Adrenal gland (tissue), 12 donors: ENCODE measurements around the gene SLC7A14. TPM values are rescaled to one million over a fixed set of nuclear protein-coding genes. Genes with fewer than 3 reads are reported as not detected.

ENCODE experiments used
- DNase-seq, 7 donors: peaks; one replicate each; pipeline ENCODE4 v3.0.0-alpha.2; 2019 to 2020
- H3K27ac ChIP-seq, 5 donors: fragments of 200-600 bp; sonication (generic) in 4 of 5; 1 replicate in 3 of 5; 2 replicates in 2 of 5; pipeline versions ENCODE4 v1.5.1 to v1.8.0; 2016 to 2020; ENCODE audit warnings: mild to moderate bottlenecking in 1 of 5
- H3K27me3 ChIP-seq: fragments of 200-600 bp; 2 replicates; pipeline ENCODE4 v1.8.0; 2021
- H3K36me3 ChIP-seq, 2 donors: fragments of 200-600 bp; replicated peaks in 1 of 2; 1 replicate in 1 of 2; 2 replicates in 1 of 2; pipeline versions ENCODE4 v1.5.1 to v1.8.0; 2018 to 2022
- H3K4me1 ChIP-seq, 2 donors: fragments of 200-600 bp; replicated peaks in 1 of 2; 1 replicate in 1 of 2; 2 replicates in 1 of 2; pipeline versions ENCODE4 v1.5.1 to v1.8.0; 2018 to 2021
- H3K4me3 ChIP-seq, 4 donors: fragments of 200-600 bp; sonication (generic) in 3 of 4; one replicate each; pipeline ENCODE4 v1.5.1; 2016 to 2018
- H3K9me3 ChIP-seq, 3 donors: fragments of 200-600 bp; sonication (generic) in 1 of 3; replicated peaks in 1 of 3; 1 replicate in 2 of 3; 2 replicates in 1 of 3; pipeline versions ENCODE4 v1.5.1 to v1.8.0; 2016 to 2021
- CTCF ChIP-seq, 6 experiments: fragments of 450-650 bp in 4 of 6; fragments of 200-600 bp in 2 of 6; sonication (generic) in 1 of 6; IDR thresholded peaks; 1 replicate in 5 of 6; 2 replicates in 1 of 6; pipeline versions ENCODE4 v1.5.1 to v1.8.0; 2016 to 2021; ENCODE audit warnings: antibody characterized with exemption in 6 of 6, mild to moderate bottlenecking in 2 of 6, moderate library complexity in 1 of 6
- POLR2A ChIP-seq, 2 donors: fragments of 450-650 bp; IDR thresholded peaks; one replicate each; pipeline ENCODE4 v1.6.1; 2017; ENCODE audit warnings: antibody characterized with exemption in 2 of 2, mild to moderate bottlenecking in 2 of 2, moderate library complexity in 1 of 2
- WGBS, 4 donors: extraction: QIAGEN DNeasy Blood & Tissue Kit in 2 of 4; methylation state at CpG; one replicate each; pipeline versions ENCODE4 v1.1.5 to v1.1.7; 2013 to 2017; 5-methylcytosine and 5-hydroxymethylcytosine counted together
- intact Hi-C, 2 donors: fragments of 100-400 bp; cut with DNase I; formaldehyde crosslinking; loops; one replicate each; pipeline versions ENCODE4 v1.14.1 to v1.15.0; 2022 to 2023
- polyA plus RNA-seq, 3 donors: library from polyadenylated mRNA; stranded (reverse); fragments of 200-250 nt in 2 of 3; fragments of 350-450 nt in 1 of 3; fragmentation: Illumina TruSeq in 1 of 3; extraction: RNeasy Lipid Tissue Mini Kit (QIAGEN cat#74804) in 1 of 3; gene quantifications; one replicate each; pipeline ENCODE4 v1.2.3, GENCODE V29; 2013 to 2014
- total RNA-seq, 9 donors: library from RNA; depleted of rRNA in 4 of 9; stranded (reverse); fragments of >200 nt in 4 of 9; fragments of 120-200 nt in 1 of 9; fragmentation: NEBNext Ultra II Directional in 1 of 9; extraction: Animal tissue kit (Norgen Biotek cat#: 25700) in 1 of 9; gene quantifications; one replicate each; pipeline versions ENCODE4 v1.1.0 to v1.2.4, GENCODE V29; 2013 to 2023
- donor health status: healthy with polysubstance abuse.
- donor health status: Bipolar disorder and iron deficiency.
- donor health status: DM: yes; HTN: yes; CAD: no.
- donor health status: DM: no; HTN: no; CAD: no.
- donor health status: DM: no; HTN: no; CAD: no.
- donor health status: DM: yes; HTN: yes; CAD: no.

Gene SLC7A14
- total and polyA plus RNA-seq, 12 donors: 0.03 to 3.8 (median 0.48) TPM; not detected in 1

- Histone ChIP-seq H3K27me3 (no peaks in the 10 kb centered on the region), H3K36me3 (no peaks in the 10 kb centered on the region), H3K27ac (no peak overlapping the region), H3K4me3 (no peak overlapping the region), H3K9me3 (no peaks in the 10 kb centered on the region), H3K4me1 (no peaks in the 10 kb centered on the region)
- WGBS, 4 donors: 69 to 77% (median 72%) methylated on average over 5 of the region's 5 CpGs
- intact Hi-C loops: no loop called here
- no peak for TF ChIP-seq CTCF (IDR thresholded peaks at IDR 0.05)
- DNase-seq: no peak
Measured at GRCh38 chr3:170483485-170484262, 102.2 kb downstream of the SLC7A14 start.

GRCh38 chr3:170482199-170482598 is 103.7 kb downstream of the SLC7A14 start:
- Histone ChIP-seq H3K27ac (no peak overlapping the region), H3K27me3 (no peaks in the 10 kb centered on the region), H3K4me1 (no peaks in the 10 kb centered on the region), H3K9me3 (no peaks in the 10 kb centered on the region), H3K4me3 (no peak overlapping the region), H3K36me3 (no peaks in the 10 kb centered on the region)
- intact Hi-C loops: no loop called here
- TF ChIP-seq POLR2A (IDR thresholded peaks at IDR 0.05) (no peak), CTCF (IDR thresholded peaks at IDR 0.05) (no peak)
- no peak for DNase-seq
- WGBS, 4 donors: 72 to 100% (median 86%) methylated on average over 4 of the region's 4 CpGs

GRCh38 chr3:170480111-170480510 is 105.8 kb downstream of the SLC7A14 start:
- no peak overlapping the region for H3K4me3 ChIP-seq
- H3K4me1 ChIP-seq: peaks cover 0 to 6% of the 10 kb centered on the region in 2 donors
- TF ChIP-seq POLR2A (IDR thresholded peaks at IDR 0.05) (no peak), CTCF (IDR thresholded peaks at IDR 0.05) (no peak)
- 84 to 97% (median 94%) methylated on average over 4 of the region's 4 CpGs for WGBS, 4 donors
- DNase-seq: no peak
- H3K9me3 ChIP-seq: no peaks in the 10 kb centered on the region
- intact Hi-C loops: no loop called here
- no peaks in the 10 kb centered on the region for H3K36me3 ChIP-seq
- no peaks in the 10 kb centered on the region for H3K27me3 ChIP-seq
- no peak overlapping the region for H3K27ac ChIP-seq

GRCh38 chr3:170477395-170477794 is 108.5 kb downstream of the SLC7A14 start:
- H3K9me3 ChIP-seq: no peaks in the 10 kb centered on the region
- no peaks in the 10 kb centered on the region for H3K36me3 ChIP-seq
- intact Hi-C loops: no loop called here
- H3K4me1 ChIP-seq: peaks cover 0 to 9% of the 10 kb centered on the region in 2 donors
- TF ChIP-seq POLR2A (IDR thresholded peaks at IDR 0.05) (no peak), CTCF (IDR thresholded peaks at IDR 0.05) (no peak)
- H3K4me3 ChIP-seq: no peak overlapping the region
- WGBS, 4 donors: 36 to 86% (median 41%) methylated on average over 2 of the region's 2 CpGs
- H3K27ac ChIP-seq: no peak overlapping the region
- no peak for DNase-seq
- no peaks in the 10 kb centered on the region for H3K27me3 ChIP-seq
